Hematopoietic multipotent progenitor cell treated with erythropoietin and hydrocortisone succinate and interleukin-3 and kit ligand, for 17 days (in vitro differentiated cells): ENCODE data around the gene TMEM63B.

Experiments
- DNase-seq: peaks from one replicate; pipeline ENCODE4 v3.0.0-alpha.2; 2015; ENCODE audit warnings: low spot score

The TMEM63B gene

GRCh38 chr6:44117397-44118128 is 9.8 kb upstream of the TMEM63B start:
- DNase-seq: no peak

- no peak for DNase-seq
Observed at GRCh38 chr6:44119704-44120262, 7.6 kb upstream of the TMEM63B start.

GRCh38 chr6:44120692-44121443 is 6.5 kb upstream of the TMEM63B start:
- no peak for DNase-seq

- DNase-seq: no peak
Observed at GRCh38 chr6:44122801-44123200, 4.6 kb upstream of the TMEM63B start.

- DNase-seq: no peak
Observed at GRCh38 chr6:44123544-44123943, 3.8 kb upstream of the TMEM63B start.

- peak; percentile 63 for DNase-seq
Observed at GRCh38 chr6:44126320-44127149, 819 bp upstream of the TMEM63B start.

- peak; percentile 63 for DNase-seq
Observed at GRCh38 chr6:44128020-44128917, 915 bp downstream of the TMEM63B start.

- peak; percentile 90 for DNase-seq
Observed at GRCh38 chr6:44129841-44130322, 2.5 kb downstream of the TMEM63B start.

GRCh38 chr6:44131892-44132291 is 4.5 kb downstream of the TMEM63B start:
- DNase-seq: peak; percentile 48

- DNase-seq: peak; percentile 76
Observed at GRCh38 chr6:44132476-44132875, 5.1 kb downstream of the TMEM63B start.

GRCh38 chr6:44133003-44133931 is 5.9 kb downstream of the TMEM63B start:
- peak; percentile 70 for DNase-seq

- DNase-seq: peak; percentile 85
Observed at GRCh38 chr6:44133981-44134711, 6.8 kb downstream of the TMEM63B start.

- DNase-seq: no peak
Observed at GRCh38 chr6:44135173-44135758, 7.9 kb downstream of the TMEM63B start.

- DNase-seq: no peak
Observed at GRCh38 chr6:44135875-44136274, 8.5 kb downstream of the TMEM63B start.

GRCh38 chr6:44138717-44139350 is 11.5 kb downstream of the TMEM63B start:
- no peak for DNase-seq

GRCh38 chr6:44139351-44139743 is 12.0 kb downstream of the TMEM63B start:
- DNase-seq: no peak

- DNase-seq: no peak
Observed at GRCh38 chr6:44142835-44143234, 15.5 kb downstream of the TMEM63B start.

- no peak for DNase-seq
Observed at GRCh38 chr6:44143731-44144130, 16.4 kb downstream of the TMEM63B start.
